ENCODE data around the gene RTN3. TPM values are rescaled to one million over a fixed set of nuclear protein-coding genes. Genes with fewer than 3 reads are reported as not detected.

The RTN3 gene
- total and polyA plus RNA-seq, 9 of the 15 experiments (the other 6 are each of a cell fraction or from before 2014, with no cell fraction given) = 41.6 to 169 (median 93.5) TPM

- no TSS peak for BruUV-seq (replicated peaks)
- Histone ChIP-seq H3K9ac (ENCODE audit: insufficient read depth in 1 of 2, low read depth in 2 of 2, low read length in 2 of 2) (no peak overlapping the region), H3K4me1 (replicated peaks in 1 of 2; ENCODE audit: control insufficient read depth in 2 of 2, insufficient read depth in 2 of 2, low read length in 2 of 2) (no peaks in the 10 kb centered on the region; a peak in 1 of 5 replicates), H3K9me3 (replicated peaks; ENCODE audit: control insufficient read depth, insufficient read depth, low read depth, low read length) (0 out of 2 replicates have a peak, but pooled peaks cover 4% of the 10 kb centered on the region), H4K20me1 (replicated peaks; ENCODE audit: control insufficient read depth, insufficient read depth, low read length) (no peaks in the 10 kb centered on the region), H3K27me3 (ENCODE audit: control insufficient read depth in 2 of 2, insufficient read depth in 2 of 2, low read length in 2 of 2) (peaks cover 4% of the 10 kb centered on the region in 2 experiments; a peak in 2 of 5 replicates), H3K27ac (ENCODE audit: extremely low read depth, low read depth, low read length) (no peak overlapping the region), H2AFZ (ENCODE audit: low read depth, low read length) (no peak overlapping the region), H3K36me3 (ENCODE audit: control insufficient read depth, insufficient read depth, low read length) (no peaks in the 10 kb centered on the region), H3K9me1 (ENCODE audit: control insufficient read depth, insufficient read depth, low read length) (no peaks in the 10 kb centered on the region), H3K79me2 (ENCODE audit: control insufficient read depth, insufficient read depth, low read length) (no peaks in the 10 kb centered on the region), H3K4me3 (no peak overlapping the region), H3K4me2 (ENCODE audit: insufficient read depth, low read length) (no peak overlapping the region)
- in situ Hi-C loops (cut with MboI) = no loop called here
- DNase-seq (ENCODE audit: extremely low read depth in 1 of 4, low spot score in 3 of 4) (no peak), ATAC-seq (no peak), FAIRE-seq (no peak)
- POLR2A ChIA-PET = no interaction called here
- 26% methylated on average over 6 of the region's 6 CpGs for WGBS (ENCODE audit: insufficient coverage, low coverage, missing lambda C conversion rate)
- CTCF ChIA-PET (ENCODE audit: low intra/inter-chr PET ratio) = interaction anchor here (0.7 kb wide), 1 partner anchor 888 kb away, joined by 3 read pairs; no protein-coding TSS in a partner anchor
- intact Hi-C loops (cut with micrococcal nuclease) = no loop called here
- peak in 1 of 2 experiments; percentile 66; a peak in 2 of 4 replicates for TF ChIP-seq TRIM24 (IDR thresholded peaks at IDR 0.05)
- peak; percentile 98 for TF ChIP-seq TRIM28 (IDR thresholded peaks at IDR 0.05)
- no peak for TF ChIP-seq ZNF778 (CRISPR knock-in tag; IDR thresholded peaks at IDR 0.05)
- peak; percentile 86 for TF ChIP-seq CBX5 (IDR thresholded peaks at IDR 0.05; ENCODE audit: borderline replicate concordance, low read depth)
- TF ChIP-seq SRF (CRISPR knock-in tag; IDR thresholded peaks at IDR 0.05) = peak in 1 of 2 experiments; percentile 77; a peak in 1 of 4 replicates
- TF ChIP-seq NRF1 (conservative IDR thresholded peaks at IDR 0.05 in 1 of 2, IDR thresholded peaks at IDR 0.05 in 1 of 2) = peak; percentile 43 to 45; a peak in 2 of 4 replicates
- TF ChIP-seq SMARCE1 (IDR thresholded peaks at IDR 0.05) = no peak
- TF ChIP-seq PRMT5 (CRISPR knock-in tag; IDR thresholded peaks at IDR 0.05) = no peak
- TF ChIP-seq XRCC3 (IDR thresholded peaks at IDR 0.05) = peak; percentile 74; the same call in 1 of the 2 replicates
- peak in 1 of 2 experiments; percentile 98; a peak in 2 of 3 replicates for TF ChIP-seq CBX3 (IDR thresholded peaks at IDR 0.05; ENCODE audit: borderline replicate concordance in 1 of 2, low read length in 2 of 2)
- TF ChIP-seq, protein P1, sequence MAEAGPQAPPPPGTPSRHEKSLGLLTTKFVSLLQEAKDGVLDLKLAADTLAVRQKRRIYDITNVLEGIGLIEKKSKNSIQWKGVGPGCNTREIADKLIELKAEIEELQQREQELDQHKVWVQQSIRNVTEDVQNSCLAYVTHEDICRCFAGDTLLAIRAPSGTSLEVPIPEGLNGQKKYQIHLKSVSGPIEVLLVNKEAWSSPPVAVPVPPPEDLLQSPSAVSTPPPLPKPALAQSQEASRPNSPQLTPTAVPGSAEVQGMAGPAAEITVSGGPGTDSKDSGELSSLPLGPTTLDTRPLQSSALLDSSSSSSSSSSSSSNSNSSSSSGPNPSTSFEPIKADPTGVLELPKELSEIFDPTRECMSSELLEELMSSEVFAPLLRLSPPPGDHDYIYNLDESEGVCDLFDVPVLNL (CRISPR knock-in tag; IDR thresholded peaks at IDR 0.05; ENCODE audit: low read depth) = no peak
- peak; percentile 76; the same call in 1 of the 2 replicates for TF ChIP-seq CBX1 (IDR thresholded peaks at IDR 0.05; ENCODE audit: low read depth)
- peak; percentile 96 for TF ChIP-seq ZNF561 (CRISPR knock-in tag; conservative IDR thresholded peaks at IDR 0.05)
These were observed 110.3 kb downstream of the RTN3 start for GRCh38 chr11:63791495-63792167.

Measured in K562 (cell line).